Gastrocnemius medialis (tissue), 4 donors: ENCODE measurements around the gene FAM98C. TPM values are rescaled to one million over a fixed set of nuclear protein-coding genes. Genes with fewer than 3 reads are reported as not detected.
A peak's percentile ranks its signal among the peaks of the same experiment; 100 is the strongest.

Experiments
- ATAC-seq, 2 donors: fragments of 150-250 bp; one replicate each; pipeline ENCODE4 v1.9.1; 2016
- DNase-seq, 2 donors: peaks; one replicate each; pipeline ENCODE4 v3.0.0-alpha.2; 2019
- H3K27ac ChIP-seq, 4 donors: fragments of 200-600 bp; sonication (generic); 1 replicate in 1 of 4; 2 replicates in 3 of 4; pipeline ENCODE4 v1.5.1; 2016 to 2018; ENCODE audit warnings: mild to moderate bottlenecking in 2 of 4, moderate library complexity in 1 of 4
- H3K27me3 ChIP-seq, 3 donors: fragments of 200-600 bp; sonication (generic) in 2 of 3; 1 replicate in 1 of 3; 2 replicates in 2 of 3; pipeline versions ENCODE4 v1.5.1 to v1.6.0; 2016 to 2019; ENCODE audit warnings: mild to moderate bottlenecking in 1 of 3, moderate library complexity in 1 of 3
- H3K36me3 ChIP-seq, 2 donors: fragments of 200-600 bp; sonication (generic) in 1 of 2; one replicate each; pipeline ENCODE4 v1.5.1; 2017 to 2018
- H3K4me1 ChIP-seq, 2 donors: fragments of 200-600 bp; sonication (generic) in 1 of 2; one replicate each; pipeline ENCODE4 v1.5.1; 2016 to 2017; ENCODE audit warnings: mild to moderate bottlenecking in 2 of 2
- H3K4me3 ChIP-seq, 4 donors: fragments of 200-600 bp; sonication (generic) in 3 of 4; 1 replicate in 1 of 4; 2 replicates in 3 of 4; pipeline ENCODE4 v1.5.1; 2016 to 2019; ENCODE audit warnings: mild to moderate bottlenecking in 2 of 4
- H3K9me3 ChIP-seq, 3 donors: fragments of 200-600 bp; sonication (generic) in 2 of 3; 1 replicate in 1 of 3; 2 replicates in 2 of 3; pipeline ENCODE4 v1.5.1; 2016 to 2019
- POLR2A ChIP-seq, 2 donors: fragments of 450-650 bp; IDR thresholded peaks; one replicate each; pipeline ENCODE4 v1.6.1; 2017; ENCODE audit warnings: antibody characterized with exemption in 2 of 2, mild to moderate bottlenecking in 2 of 2, moderate library complexity in 2 of 2
- in situ Hi-C, 4 donors: fragments of 200-750 bp; cut with MboI; loops; one replicate each; pipeline versions ENCODE4 v1.15.0 to v1.8.0; 2017; ENCODE audit warnings: low sequenced_read_pairs in 4 of 4
- intact Hi-C: fragments of 100-400 bp; cut with DNase I; formaldehyde crosslinking; loops from one replicate; pipeline ENCODE4 v1.15.1; 2023; ENCODE audit warnings: low total_unique reads
- total RNA-seq, 4 donors: library from RNA; depleted of rRNA; stranded (reverse); fragments of >200 nt; gene quantifications; one replicate each; pipeline versions ENCODE4 v1.1.0 to v1.2.3, GENCODE V29; 2016
- TF ChIP-seq, protein P1 (sequence below), 5 experiments: fragments of 450-650 bp in 3 of 5; fragments of 200-600 bp in 2 of 5; sonication (generic) in 2 of 5; IDR thresholded peaks in 4 of 5; conservative IDR thresholded peaks in 1 of 5; 1 replicate in 4 of 5; 2 replicates in 1 of 5; pipeline ENCODE4 v1.5.1; 2016 to 2019; ENCODE audit warnings: antibody characterized with exemption in 5 of 5, mild to moderate bottlenecking in 3 of 5, moderate library complexity in 3 of 5

Gene FAM98C
- total RNA-seq, 4 donors from 2014 or later: 1.9 to 17.4 (median 3.3) TPM

DNA sequence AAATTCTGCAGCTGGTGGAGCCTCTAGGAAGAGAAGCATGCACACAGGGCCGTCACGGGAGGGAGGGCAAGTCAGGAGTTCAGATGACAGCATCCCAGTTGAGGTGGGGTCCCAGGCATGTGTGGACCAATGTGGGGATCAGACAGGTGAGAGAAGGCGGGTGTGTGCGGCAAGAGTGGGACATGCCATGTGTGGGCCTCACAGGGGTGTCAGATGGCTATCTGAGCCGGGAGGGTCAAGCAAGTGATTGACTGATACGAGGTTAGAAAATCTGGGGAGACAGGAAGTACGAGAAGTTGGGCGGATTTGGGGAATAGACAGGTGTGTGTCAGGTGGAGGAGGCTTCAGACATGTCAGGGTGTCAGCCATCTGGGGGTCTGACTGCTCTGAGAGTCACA, 14.3 kb downstream of the FAM98C start:
- ATAC-seq (no peak), DNase-seq (no peak)
- no peak for TF ChIP-seq POLR2A (IDR thresholded peaks at IDR 0.05)
- TF ChIP-seq, protein P1, sequence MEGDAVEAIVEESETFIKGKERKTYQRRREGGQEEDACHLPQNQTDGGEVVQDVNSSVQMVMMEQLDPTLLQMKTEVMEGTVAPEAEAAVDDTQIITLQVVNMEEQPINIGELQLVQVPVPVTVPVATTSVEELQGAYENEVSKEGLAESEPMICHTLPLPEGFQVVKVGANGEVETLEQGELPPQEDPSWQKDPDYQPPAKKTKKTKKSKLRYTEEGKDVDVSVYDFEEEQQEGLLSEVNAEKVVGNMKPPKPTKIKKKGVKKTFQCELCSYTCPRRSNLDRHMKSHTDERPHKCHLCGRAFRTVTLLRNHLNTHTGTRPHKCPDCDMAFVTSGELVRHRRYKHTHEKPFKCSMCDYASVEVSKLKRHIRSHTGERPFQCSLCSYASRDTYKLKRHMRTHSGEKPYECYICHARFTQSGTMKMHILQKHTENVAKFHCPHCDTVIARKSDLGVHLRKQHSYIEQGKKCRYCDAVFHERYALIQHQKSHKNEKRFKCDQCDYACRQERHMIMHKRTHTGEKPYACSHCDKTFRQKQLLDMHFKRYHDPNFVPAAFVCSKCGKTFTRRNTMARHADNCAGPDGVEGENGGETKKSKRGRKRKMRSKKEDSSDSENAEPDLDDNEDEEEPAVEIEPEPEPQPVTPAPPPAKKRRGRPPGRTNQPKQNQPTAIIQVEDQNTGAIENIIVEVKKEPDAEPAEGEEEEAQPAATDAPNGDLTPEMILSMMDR (IDR thresholded peaks at IDR 0.05 in 4 of 5, conservative IDR thresholded peaks at IDR 0.05 in 1 of 5): no peak
- intact Hi-C loops: no loop called here
- Histone ChIP-seq H3K4me3 (no peak overlapping the region), H3K36me3 (no peaks in the 10 kb centered on the region), H3K9me3 (no peaks in the 10 kb centered on the region), H3K27ac (no peak overlapping the region), H3K27me3 (no peaks in the 10 kb centered on the region), H3K4me1 (no peaks in the 10 kb centered on the region)
- in situ Hi-C loops: no loop called here

GRCh38 chr19:38417544-38418506, 14.9 kb downstream of the FAM98C start:
- in situ Hi-C loops (no loop called here), intact Hi-C loops (no loop called here)
- ATAC-seq (peak in 1 of 2 donors; percentile 64), DNase-seq (peak in 1 of 2 donors; percentile 45)
- H3K9me3 ChIP-seq: no peaks in the 10 kb centered on the region
- no peaks in the 10 kb centered on the region for H3K27me3 ChIP-seq
- no peaks in the 10 kb centered on the region for H3K36me3 ChIP-seq
- no peak overlapping the region for H3K27ac ChIP-seq
- peak overlapping the region in 3 of 4 donors; percentile 40 to 42 (median 40) for H3K4me3 ChIP-seq
- no peaks in the 10 kb centered on the region for H3K4me1 ChIP-seq
- TF ChIP-seq, protein P1 (IDR thresholded peaks at IDR 0.05 in 4 of 5, conservative IDR thresholded peaks at IDR 0.05 in 1 of 5): no peak
- TF ChIP-seq POLR2A (IDR thresholded peaks at IDR 0.05): no peak

DNA sequence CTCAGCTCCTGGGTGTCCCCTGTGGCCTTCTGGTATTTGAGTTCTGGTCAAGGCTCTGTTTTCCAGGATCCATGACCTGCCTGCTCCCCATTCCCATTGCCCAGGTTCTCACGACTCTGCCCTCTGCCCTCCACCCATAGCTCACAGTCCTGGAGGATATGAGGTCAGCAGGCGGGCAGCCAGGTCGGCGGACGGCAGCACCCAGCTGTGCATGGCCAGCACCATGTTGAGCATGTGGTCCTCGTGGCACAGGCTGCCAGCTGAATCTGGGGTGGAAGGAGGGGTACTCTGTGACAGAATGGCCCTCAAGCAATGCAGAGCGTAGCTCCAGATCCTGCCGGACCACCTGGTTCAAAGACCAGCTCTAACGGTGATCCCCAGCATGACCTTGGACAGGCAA, 18.0 kb downstream of the FAM98C start:
- Histone ChIP-seq H3K4me1 (no peaks in the 10 kb centered on the region), H3K27ac (no peak overlapping the region), H3K9me3 (no peaks in the 10 kb centered on the region), H3K27me3 (no peaks in the 10 kb centered on the region), H3K4me3 (no peak overlapping the region), H3K36me3 (no peaks in the 10 kb centered on the region)
- ATAC-seq: no peak
- DNase-seq: no peak
- no peak for TF ChIP-seq POLR2A (IDR thresholded peaks at IDR 0.05)
- TF ChIP-seq, protein P1 (IDR thresholded peaks at IDR 0.05 in 4 of 5, conservative IDR thresholded peaks at IDR 0.05 in 1 of 5): no peak
- intact Hi-C loops: no loop called here
- in situ Hi-C loops: no loop called here

DNA sequence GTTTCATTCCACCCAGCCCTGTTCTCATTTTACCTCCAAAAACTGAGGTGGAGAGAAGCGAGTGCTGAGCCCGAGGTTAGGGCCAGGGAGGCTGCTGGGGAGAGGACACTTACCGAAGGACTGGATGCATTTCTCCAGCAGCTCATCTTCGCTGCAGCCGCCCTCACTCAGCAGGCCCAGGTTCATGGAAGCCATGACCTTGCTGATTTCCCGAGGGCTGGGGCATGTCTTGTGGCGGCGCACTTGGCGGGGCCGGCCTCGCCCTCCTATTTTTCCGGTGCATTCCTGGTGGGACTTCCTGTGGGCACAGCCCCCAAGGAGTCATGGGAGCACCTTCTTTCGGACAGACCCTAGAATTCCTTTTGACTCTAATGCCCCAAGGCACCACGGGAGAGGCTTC, 19.0 kb downstream of the FAM98C start:
- Histone ChIP-seq H3K27ac (no peak overlapping the region), H3K36me3 (no peaks in the 10 kb centered on the region), H3K9me3 (no peaks in the 10 kb centered on the region), H3K4me3 (no peak overlapping the region), H3K27me3 (no peaks in the 10 kb centered on the region), H3K4me1 (no peaks in the 10 kb centered on the region)
- in situ Hi-C loops (no loop called here), intact Hi-C loops (no loop called here)
- no peak for ATAC-seq
- no peak for DNase-seq
- TF ChIP-seq, protein P1 (IDR thresholded peaks at IDR 0.05 in 4 of 5, conservative IDR thresholded peaks at IDR 0.05 in 1 of 5): no peak
- no peak for TF ChIP-seq POLR2A (IDR thresholded peaks at IDR 0.05)
